HG03175 (cell line): ENCODE measurements around the gene PARD3.
"Not testable (repeated sequence)": the region's sequence is repeated elsewhere in the genome, so short reads cannot be mapped to it uniquely, and the experiment has no call there.

Source experiments
- ATAC-seq: cut with Tn5 transposase; IDR thresholded peaks from one replicate; pipeline ENCODE4 v1.9.1; 2021; ENCODE audit warnings: mild to moderate bottlenecking, moderate library complexity; ENCODE audit not compliant: unreplicated experiment

Gene PARD3

GRCh38 chr10:34406463-34407323, 408.4 kb downstream of the PARD3 start:
- ATAC-seq, result no peak

- ATAC-seq, result no peak
Observed at GRCh38 chr10:34405611-34406462, 409.3 kb downstream of the PARD3 start.

GRCh38 chr10:34403512-34403911, 411.6 kb downstream of the PARD3 start:
- no peak for ATAC-seq

GRCh38 chr10:34400075-34400474, 415.0 kb downstream of the PARD3 start:
- no peak for ATAC-seq

- no peak for ATAC-seq
Observed at GRCh38 chr10:34399013-34399412, 416.1 kb downstream of the PARD3 start.

GRCh38 chr10:34397324-34397723, 417.8 kb downstream of the PARD3 start:
- ATAC-seq, result no peak

- no peak for ATAC-seq
Observed at GRCh38 chr10:34396663-34397062, 418.4 kb downstream of the PARD3 start.

- no peak for ATAC-seq
Observed at GRCh38 chr10:34392641-34393170, 422.4 kb downstream of the PARD3 start.

- ATAC-seq, result not testable (repeated sequence)
Observed at GRCh38 chr10:34391168-34391567, 423.9 kb downstream of the PARD3 start.

GRCh38 chr10:34389801-34390200, 425.3 kb downstream of the PARD3 start:
- ATAC-seq, result no peak

GRCh38 chr10:34386921-34387320, 428.2 kb downstream of the PARD3 start:
- no peak for ATAC-seq

- no peak for ATAC-seq
Observed at GRCh38 chr10:34384372-34384771, 430.7 kb downstream of the PARD3 start.

- ATAC-seq, result no peak
Observed at GRCh38 chr10:34382626-34383025, 432.5 kb downstream of the PARD3 start.

GRCh38 chr10:34380856-34381255, 434.2 kb downstream of the PARD3 start:
- ATAC-seq, result no peak

- ATAC-seq, result no peak
Observed at GRCh38 chr10:34378297-34378696, 436.8 kb downstream of the PARD3 start.

GRCh38 chr10:34377833-34378232, 437.3 kb downstream of the PARD3 start:
- ATAC-seq, result no peak

GRCh38 chr10:34374356-34375045, 440.6 kb downstream of the PARD3 start:
- ATAC-seq, result peak; percentile 9

- ATAC-seq, result no peak
Observed at GRCh38 chr10:34373211-34373610, 441.9 kb downstream of the PARD3 start.

- no peak for ATAC-seq
Observed at GRCh38 chr10:34372509-34372908, 442.6 kb downstream of the PARD3 start.

GRCh38 chr10:34370126-34370525, 445.0 kb downstream of the PARD3 start:
- no peak for ATAC-seq

- no peak for ATAC-seq
Observed at GRCh38 chr10:34369120-34369519, 446.0 kb downstream of the PARD3 start.
